ENCODE measurements around the gene LTF. TPM values are rescaled to one million over a fixed set of nuclear protein-coding genes. Genes with fewer than 3 reads are reported as not detected.
"Not testable (repeated sequence)": the region's sequence is repeated elsewhere in the genome, so short reads cannot be mapped to it uniquely, and the experiment has no call there.

The LTF gene
- total and polyA plus RNA-seq, 8 donors = 6.9 to 21.0 (median 11.2) TPM

GRCh38 chr3:46429250-46429649 lies 35.5 kb downstream of the LTF start:
- no peaks in the 10 kb centered on the region for H3K4me1 ChIP-seq
- H3K27ac ChIP-seq = no peak overlapping the region
- 69% methylated on average over 5 of the region's 5 CpGs for WGBS, 2 donors
- no peak overlapping the region for H3K4me3 ChIP-seq
- H3K36me3 ChIP-seq = no peaks in the 10 kb centered on the region
- no peaks in the 10 kb centered on the region for H3K9me3 ChIP-seq
- DNase-seq = no peak
- intact Hi-C loops (cut with DNase I) = no loop called here
- no peak for ATAC-seq
- TF ChIP-seq, protein P1, sequence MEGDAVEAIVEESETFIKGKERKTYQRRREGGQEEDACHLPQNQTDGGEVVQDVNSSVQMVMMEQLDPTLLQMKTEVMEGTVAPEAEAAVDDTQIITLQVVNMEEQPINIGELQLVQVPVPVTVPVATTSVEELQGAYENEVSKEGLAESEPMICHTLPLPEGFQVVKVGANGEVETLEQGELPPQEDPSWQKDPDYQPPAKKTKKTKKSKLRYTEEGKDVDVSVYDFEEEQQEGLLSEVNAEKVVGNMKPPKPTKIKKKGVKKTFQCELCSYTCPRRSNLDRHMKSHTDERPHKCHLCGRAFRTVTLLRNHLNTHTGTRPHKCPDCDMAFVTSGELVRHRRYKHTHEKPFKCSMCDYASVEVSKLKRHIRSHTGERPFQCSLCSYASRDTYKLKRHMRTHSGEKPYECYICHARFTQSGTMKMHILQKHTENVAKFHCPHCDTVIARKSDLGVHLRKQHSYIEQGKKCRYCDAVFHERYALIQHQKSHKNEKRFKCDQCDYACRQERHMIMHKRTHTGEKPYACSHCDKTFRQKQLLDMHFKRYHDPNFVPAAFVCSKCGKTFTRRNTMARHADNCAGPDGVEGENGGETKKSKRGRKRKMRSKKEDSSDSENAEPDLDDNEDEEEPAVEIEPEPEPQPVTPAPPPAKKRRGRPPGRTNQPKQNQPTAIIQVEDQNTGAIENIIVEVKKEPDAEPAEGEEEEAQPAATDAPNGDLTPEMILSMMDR (IDR thresholded peaks at IDR 0.05) = no peak
- H3K27me3 ChIP-seq = no peaks in the 10 kb centered on the region
- no peak for FAIRE-seq

- ATAC-seq = no peak
- H3K4me3 ChIP-seq = no peak overlapping the region
- no peak for FAIRE-seq
- WGBS, 2 donors = 71 to 73% methylated on average over 10 of the region's 10 CpGs
- no peak overlapping the region for H3K27ac ChIP-seq
- TF ChIP-seq, protein P1 (IDR thresholded peaks at IDR 0.05) = no peak
- no peak for DNase-seq
- no peaks in the 10 kb centered on the region for H3K9me3 ChIP-seq
- intact Hi-C loops (cut with DNase I) = no loop called here
- H3K4me1 ChIP-seq = no peaks in the 10 kb centered on the region
- H3K27me3 ChIP-seq = no peaks in the 10 kb centered on the region
- H3K36me3 ChIP-seq = no peaks in the 10 kb centered on the region
These were observed 36.5 kb downstream of the LTF start for GRCh38 chr3:46427916-46428833.

DNA sequence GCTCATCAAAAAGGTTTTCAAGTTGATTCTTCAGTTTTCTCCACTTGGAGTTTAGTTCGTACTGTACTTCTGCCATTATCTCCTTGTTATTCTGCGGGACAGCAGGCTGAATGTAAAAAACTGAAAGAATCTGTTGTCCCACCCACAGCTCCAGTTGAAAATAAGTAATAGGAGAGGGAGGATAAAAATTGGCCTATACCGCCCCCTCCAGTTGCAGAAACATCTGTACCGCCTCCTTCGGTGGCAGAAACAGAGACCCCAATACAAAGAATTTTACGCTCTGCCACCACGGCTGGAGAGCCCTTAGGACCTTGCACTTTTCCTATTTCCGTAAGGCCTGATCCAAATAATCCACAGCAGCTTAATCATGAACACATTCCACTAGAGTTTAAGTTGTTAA lies 37.3 kb downstream of the LTF start:
- H3K27me3 ChIP-seq; H3K27ac ChIP-seq; intact Hi-C loops (cut with DNase I); H3K4me1 ChIP-seq; FAIRE-seq; H3K9me3 ChIP-seq; H3K4me3 ChIP-seq; DNase-seq; H3K36me3 ChIP-seq; ATAC-seq: not testable (repeated sequence)
- WGBS, 2 donors = 85 to 92% methylated on average over 8 of the region's 8 CpGs

DNA sequence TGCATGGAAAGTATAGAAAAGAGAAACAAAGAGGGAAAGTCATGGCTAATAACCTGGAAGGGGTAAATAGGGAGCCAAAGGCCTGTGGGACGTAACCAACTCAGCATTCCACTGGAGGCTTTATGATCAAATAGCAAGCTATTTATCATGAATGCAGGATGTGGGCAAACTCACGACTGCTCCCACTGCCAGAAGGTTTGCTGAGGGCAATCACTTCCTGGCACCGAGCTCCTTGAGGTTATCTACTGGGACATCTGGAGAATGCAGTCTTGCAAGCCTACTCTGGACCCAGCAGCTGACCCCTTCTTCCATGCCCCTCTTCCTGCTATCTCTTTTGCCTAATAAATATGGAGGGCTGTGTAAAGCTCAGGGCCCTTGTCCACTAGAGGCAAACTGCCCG lies 38.2 kb downstream of the LTF start:
- H3K4me1 ChIP-seq; ATAC-seq; DNase-seq; H3K4me3 ChIP-seq; H3K9me3 ChIP-seq; H3K27ac ChIP-seq; FAIRE-seq; H3K27me3 ChIP-seq; intact Hi-C loops (cut with DNase I); H3K36me3 ChIP-seq: not testable (repeated sequence)
- 66 to 75% methylated on average over 4 of the region's 4 CpGs for WGBS, 2 donors

GRCh38 chr3:46423588-46423987 lies 41.1 kb downstream of the LTF start:
- no peaks in the 10 kb centered on the region for H3K9me3 ChIP-seq
- no peak for DNase-seq
- no peaks in the 10 kb centered on the region for H3K36me3 ChIP-seq
- 85 to 87% methylated on average over 5 of the region's 5 CpGs for WGBS, 2 donors
- H3K4me3 ChIP-seq = no peak overlapping the region
- no peak for FAIRE-seq
- TF ChIP-seq, protein P1 (IDR thresholded peaks at IDR 0.05) = no peak
- H3K27me3 ChIP-seq = no peaks in the 10 kb centered on the region
- H3K4me1 ChIP-seq = no peaks in the 10 kb centered on the region
- no peak for ATAC-seq
- intact Hi-C loops (cut with DNase I) = no loop called here
- H3K27ac ChIP-seq = no peak overlapping the region

GRCh38 chr3:46422617-46423016 lies 42.1 kb downstream of the LTF start:
- Histone ChIP-seq H3K4me1 (no peaks in the 10 kb centered on the region), H3K36me3 (no peaks in the 10 kb centered on the region), H3K27ac (no peak overlapping the region), H3K27me3 (no peaks in the 10 kb centered on the region), H3K4me3 (no peak overlapping the region), H3K9me3 (no peaks in the 10 kb centered on the region)
- TF ChIP-seq, protein P1 (IDR thresholded peaks at IDR 0.05) = no peak
- DNase-seq (no peak), FAIRE-seq (no peak), ATAC-seq (no peak)
- WGBS, 2 donors = 93 to 97% methylated on average over 6 of the region's 6 CpGs
- intact Hi-C loops (cut with DNase I) = no loop called here

All from pancreas (tissue), 10 donors.